Activated T-helper 1 cell treated with anti-CD3 and anti-CD28 coated beads, Interleukin-2, amount 50 U/mL, for 16 hours (primary cell): ENCODE data around the gene CATSPERZ.

ENCODE experiments used
- DNase-seq, 2 donors: peaks; one replicate each; pipeline ENCODE4 v3.0.0-alpha.2; 2020; ENCODE audit warnings: low read depth in 1 of 2, low spot score in 1 of 2

Gene CATSPERZ

GRCh38 chr11:64284962-64285884 is 14.9 kb upstream of the CATSPERZ start, which contains the start of gene GPR137:
TSS of gene GPR137 (plus strand) at chr11:64285848. CDS start at chr11:64286525, 677 bp downstream.
- DNase-seq, result peak; percentile 86 to 88

- no peak for DNase-seq
Observed at GRCh38 chr11:64285885-64286800, 14.0 kb upstream of the CATSPERZ start.

GRCh38 chr11:64286801-64287159 is 13.4 kb upstream of the CATSPERZ start:
- no peak for DNase-seq

GRCh38 chr11:64287676-64288352 is 12.3 kb upstream of the CATSPERZ start:
- no peak for DNase-seq

- no peak for DNase-seq
Observed at GRCh38 chr11:64288353-64288750, 11.8 kb upstream of the CATSPERZ start.

- no peak for DNase-seq
Observed at GRCh38 chr11:64289002-64289564, 11.1 kb upstream of the CATSPERZ start.

- DNase-seq, result no peak
Observed at GRCh38 chr11:64290352-64291261, 9.6 kb upstream of the CATSPERZ start.

- DNase-seq, result no peak
Observed at GRCh38 chr11:64291262-64291751, 8.9 kb upstream of the CATSPERZ start, which contains the start of gene KCNK4. TSS of gene KCNK4 (plus strand) at chr11:64291302. CDS start at chr11:64293019, 1,717 bp downstream.

GRCh38 chr11:64291752-64292459 is 8.3 kb upstream of the CATSPERZ start:
- no peak for DNase-seq

- no peak for DNase-seq
Observed at GRCh38 chr11:64292460-64293254, 7.5 kb upstream of the CATSPERZ start.

- no peak for DNase-seq
Observed at GRCh38 chr11:64294774-64295173, 5.4 kb upstream of the CATSPERZ start.

- DNase-seq, result no peak
Observed at GRCh38 chr11:64295760-64296159, 4.4 kb upstream of the CATSPERZ start.

- no peak for DNase-seq
Observed at GRCh38 chr11:64296236-64296635, 3.9 kb upstream of the CATSPERZ start.

- DNase-seq, result no peak
Observed at GRCh38 chr11:64296830-64297698, 3.1 kb upstream of the CATSPERZ start.

- no peak for DNase-seq
Observed at GRCh38 chr11:64297699-64298358, 2.3 kb upstream of the CATSPERZ start.

- DNase-seq, result no peak
Observed at GRCh38 chr11:64298966-64299846, 952 bp upstream of the CATSPERZ start.
